Thymus (tissue), 11 donors: ENCODE measurements around the gene AAK1. TPM values are rescaled to one million over a fixed set of nuclear protein-coding genes. Genes with fewer than 3 reads are reported as not detected.
A peak's percentile ranks its signal among the peaks of the same experiment; 100 is the strongest.
"Not testable (repeated sequence)": the region's sequence is repeated elsewhere in the genome, so short reads cannot be mapped to it uniquely, and the experiment has no call there.

Source experiments
- DNase-seq, 9 donors: peaks; one replicate each; pipeline ENCODE4 v3.0.0-alpha.2; 2013; ENCODE audit warnings: low spot score in 9 of 9, low read depth in 6 of 9, missing footprints in 1 of 9
- H3K27ac ChIP-seq, 2 donors: one replicate each; pipeline ENCODE4 v1.5.1; 2013; ENCODE audit warnings: control low read depth in 1 of 2, low read depth in 1 of 2, low read length in 1 of 2, mild to moderate bottlenecking in 1 of 2, moderate library complexity in 1 of 2
- H3K27me3 ChIP-seq, 2 donors: one replicate each; pipeline ENCODE4 v1.5.1; 2013; ENCODE audit warnings: low read length in 1 of 2; ENCODE audit not compliant: control insufficient read depth in 2 of 2, insufficient read depth in 1 of 2
- H3K36me3 ChIP-seq, 2 donors: one replicate each; pipeline ENCODE4 v1.5.1; 2013; ENCODE audit warnings: low read length in 1 of 2, mild to moderate bottlenecking in 1 of 2, moderate library complexity in 1 of 2; ENCODE audit not compliant: control insufficient read depth in 2 of 2, insufficient read depth in 2 of 2
- H3K4me1 ChIP-seq, 2 donors: one replicate each; pipeline ENCODE4 v1.5.1; 2013; ENCODE audit warnings: low read length in 2 of 2; ENCODE audit not compliant: control insufficient read depth in 2 of 2, insufficient read depth in 2 of 2
- H3K4me3 ChIP-seq, 2 donors: one replicate each; pipeline ENCODE4 v1.5.1; 2013; ENCODE audit warnings: low read length in 2 of 2, control low read depth in 1 of 2, mild to moderate bottlenecking in 1 of 2
- H3K9me3 ChIP-seq, 2 donors: one replicate each; pipeline ENCODE4 v1.5.1; 2013; ENCODE audit warnings: low read length in 1 of 2, mild to moderate bottlenecking in 1 of 2; ENCODE audit not compliant: control insufficient read depth in 2 of 2, insufficient read depth in 1 of 2
- WGBS: extraction: QIAGEN DNeasy Blood & Tissue Kit; methylation state at CpG from one replicate; pipeline ENCODE4 v1.1.7; 2013; 5-methylcytosine and 5-hydroxymethylcytosine counted together
- polyA plus RNA-seq: library from polyadenylated mRNA; stranded (reverse); fragments of 200-250 nt; gene quantifications from one replicate; pipeline ENCODE4 v1.2.3, GENCODE V29; 2013
- total RNA-seq: library from RNA; stranded (reverse); fragments of 120-200 nt; gene quantifications from one replicate; pipeline ENCODE4 v1.2.4, GENCODE V29; 2013
- donor health status: healthy.

AAK1 gene
- total and polyA plus RNA-seq, 2 donors, result 17.4 to 26.6 TPM

DNA sequence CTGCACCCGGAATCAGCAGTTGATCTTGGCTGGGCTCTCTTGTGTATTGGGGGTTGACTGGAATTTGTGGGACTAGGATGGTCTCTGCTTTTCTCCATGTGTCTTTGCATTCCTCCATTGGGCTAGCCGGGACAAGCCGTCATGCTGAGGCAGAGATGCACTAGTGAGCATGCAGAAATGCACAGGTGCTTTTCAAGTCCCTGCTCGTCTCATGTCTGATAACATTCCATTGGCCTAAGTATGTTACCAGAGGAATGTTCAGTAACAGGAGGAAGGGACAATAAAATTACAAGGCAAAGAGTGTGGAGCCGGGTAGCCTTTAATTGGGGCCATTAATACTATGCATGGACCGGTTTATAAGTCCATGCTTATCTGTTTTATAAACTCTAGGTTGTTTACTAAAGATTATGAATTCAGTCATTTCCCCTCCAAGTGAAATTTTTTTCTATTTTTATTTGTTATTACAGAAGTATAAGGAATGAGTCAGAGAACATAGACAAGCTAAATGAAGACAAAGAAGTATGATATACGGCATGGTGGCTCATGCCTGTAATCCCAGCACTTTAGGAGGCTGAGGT lies 24.4 kb upstream of the AAK1 start:
- no peaks in the 10 kb centered on the region for H3K36me3 ChIP-seq
- 94% methylated on average over 7 of the region's 7 CpGs for WGBS
- DNase-seq, result no peak
- peaks cover 0 to 8% of the 10 kb centered on the region in 2 donors for H3K9me3 ChIP-seq
- H3K4me1 ChIP-seq, result no peaks in the 10 kb centered on the region
- H3K4me3 ChIP-seq, result no peak overlapping the region
- H3K27ac ChIP-seq, result peak overlapping the region in 1 of 2 donors; percentile 42
- H3K27me3 ChIP-seq, result no peaks in the 10 kb centered on the region

- no peaks in the 10 kb centered on the region for H3K27me3 ChIP-seq
- 98% methylated on average over 9 of the region's 9 CpGs for WGBS
- peaks cover 0 to 8% of the 10 kb centered on the region in 2 donors for H3K9me3 ChIP-seq
- no peak overlapping the region for H3K4me3 ChIP-seq
- H3K36me3 ChIP-seq, result no peaks in the 10 kb centered on the region
- no peak for DNase-seq
- H3K27ac ChIP-seq, result no peak overlapping the region
- H3K4me1 ChIP-seq, result no peaks in the 10 kb centered on the region
Measured at GRCh38 chr2:69665152-69665551, 21.6 kb upstream of the AAK1 start.

- no peak for DNase-seq
- Histone ChIP-seq H3K36me3 (no peaks in the 10 kb centered on the region), H3K4me1 (no peaks in the 10 kb centered on the region), H3K9me3 (peaks cover 0 to 8% of the 10 kb centered on the region in 2 donors), H3K4me3 (no peak overlapping the region), H3K27ac (no peak overlapping the region), H3K27me3 (no peaks in the 10 kb centered on the region)
- WGBS, result over 99% methylated on average over 3 of the region's 3 CpGs
Measured at GRCh38 chr2:69663860-69664259, 20.3 kb upstream of the AAK1 start.

GRCh38 chr2:69662547-69662946 lies 19.0 kb upstream of the AAK1 start:
- not testable (repeated sequence) for H3K36me3 ChIP-seq, H3K4me3 ChIP-seq, H3K27me3 ChIP-seq, H3K4me1 ChIP-seq, H3K27ac ChIP-seq, H3K9me3 ChIP-seq, DNase-seq
- WGBS, result 100% methylated on average over 2 of the region's 2 CpGs

- H3K27ac ChIP-seq, result no peak overlapping the region
- no peaks in the 10 kb centered on the region for H3K4me1 ChIP-seq
- H3K27me3 ChIP-seq, result no peaks in the 10 kb centered on the region
- WGBS, result 92% methylated on average over 1 of the region's 1 CpG
- no peak overlapping the region for H3K4me3 ChIP-seq
- no peak for DNase-seq
- peaks cover 0 to 8% of the 10 kb centered on the region in 2 donors for H3K9me3 ChIP-seq
- H3K36me3 ChIP-seq, result no peaks in the 10 kb centered on the region
Measured at GRCh38 chr2:69660637-69661036, 17.1 kb upstream of the AAK1 start.

GRCh38 chr2:69659941-69660483 lies 16.5 kb upstream of the AAK1 start:
- Histone ChIP-seq H3K27me3 (no peaks in the 10 kb centered on the region), H3K4me3 (no peak overlapping the region), H3K9me3 (peaks cover 0 to 6% of the 10 kb centered on the region in 2 donors), H3K36me3 (no peaks in the 10 kb centered on the region), H3K27ac (no peak overlapping the region), H3K4me1 (no peaks in the 10 kb centered on the region)
- 78% methylated on average over 2 of the region's 2 CpGs for WGBS
- no peak for DNase-seq

GRCh38 chr2:69659349-69659748 lies 15.8 kb upstream of the AAK1 start:
- WGBS, result 100% methylated on average over 1 of the region's 1 CpG
- DNase-seq, result no peak
- Histone ChIP-seq H3K9me3 (no peaks in the 10 kb centered on the region), H3K27me3 (no peaks in the 10 kb centered on the region), H3K4me3 (no peak overlapping the region), H3K4me1 (no peaks in the 10 kb centered on the region), H3K27ac (no peak overlapping the region), H3K36me3 (no peaks in the 10 kb centered on the region)

GRCh38 chr2:69652206-69652605 lies 8.7 kb upstream of the AAK1 start:
- no peak overlapping the region for H3K4me3 ChIP-seq
- H3K4me1 ChIP-seq, result peaks cover 4 to 14% of the 10 kb centered on the region in 2 donors
- no peak overlapping the region for H3K27ac ChIP-seq
- WGBS, result 97% methylated on average over 7 of the region's 7 CpGs
- no peak for DNase-seq
- H3K27me3 ChIP-seq, result no peaks in the 10 kb centered on the region
- no peaks in the 10 kb centered on the region for H3K9me3 ChIP-seq
- no peaks in the 10 kb centered on the region for H3K36me3 ChIP-seq

- 99% methylated on average over 5 of the region's 5 CpGs for WGBS
- not testable (repeated sequence) for DNase-seq, H3K27me3 ChIP-seq, H3K36me3 ChIP-seq, H3K9me3 ChIP-seq, H3K4me3 ChIP-seq
- Histone ChIP-seq H3K4me1 (peaks cover 22 to 48% of the 10 kb centered on the region in 2 donors), H3K27ac (peak overlapping the region; percentile 32 to 74)
Measured at GRCh38 chr2:69647196-69647595, 3.7 kb upstream of the AAK1 start.
